ENCODE data around the gene OXT.
"Not testable (repeated sequence)": the region's sequence is repeated elsewhere in the genome, so short reads cannot be mapped to it uniquely, and the experiment has no call there.

The OXT gene

GRCh38 chr20:3047486-3048419 is 23.7 kb upstream of the OXT start:
- no peak for DNase-seq (ENCODE audit: low read depth)

GRCh38 chr20:3051385-3052019 is 19.9 kb upstream of the OXT start:
- DNase-seq (ENCODE audit: low read depth): no peak

- DNase-seq (ENCODE audit: low read depth): no peak
These were observed 11.9 kb upstream of the OXT start for GRCh38 chr20:3059489-3059888.

GRCh38 chr20:3064119-3064518 is 7.3 kb upstream of the OXT start:
- DNase-seq (ENCODE audit: low read depth): not testable (repeated sequence)

GRCh38 chr20:3067139-3068014 is 4.0 kb upstream of the OXT start:
- no peak for DNase-seq (ENCODE audit: low read depth)

- DNase-seq (ENCODE audit: low read depth): no peak
These were observed 3.3 kb upstream of the OXT start for GRCh38 chr20:3068075-3068474.

- peak; percentile 35 for DNase-seq (ENCODE audit: low read depth)
These were observed 2.2 kb upstream of the OXT start for GRCh38 chr20:3068986-3069900.

- DNase-seq (ENCODE audit: low read depth): no peak
These were observed 695 bp upstream of the OXT start for GRCh38 chr20:3070725-3071124.

GRCh38 chr20:3071266-3071609 is 182 bp upstream of the OXT start:
- DNase-seq (ENCODE audit: low read depth): no peak

- no peak for DNase-seq (ENCODE audit: low read depth)
These were observed 1.3 kb downstream of the OXT start for GRCh38 chr20:3072530-3073250.

GRCh38 chr20:3073251-3073643 is 1.8 kb downstream of the OXT start:
- not testable (repeated sequence) for DNase-seq (ENCODE audit: low read depth)

GRCh38 chr20:3074812-3075211 is 3.4 kb downstream of the OXT start:
- no peak for DNase-seq (ENCODE audit: low read depth)

- not testable (repeated sequence) for DNase-seq (ENCODE audit: low read depth)
These were observed 3.9 kb downstream of the OXT start for GRCh38 chr20:3075315-3075714.

GRCh38 chr20:3077618-3078134 is 6.3 kb downstream of the OXT start:
- no peak for DNase-seq (ENCODE audit: low read depth)

- no peak for DNase-seq (ENCODE audit: low read depth)
These were observed 9.5 kb downstream of the OXT start for GRCh38 chr20:3080939-3081388.

- DNase-seq (ENCODE audit: low read depth): no peak
These were observed 10.2 kb downstream of the OXT start for GRCh38 chr20:3081641-3082040.

GRCh38 chr20:3082306-3082951 is 11.0 kb downstream of the OXT start:
- DNase-seq (ENCODE audit: low read depth): no peak

GRCh38 chr20:3082955-3083952 is 11.8 kb downstream of the OXT start:
- DNase-seq (ENCODE audit: low read depth): no peak
